HG02642 (cell line): ENCODE results near the gene PVALEF.

Experiments
- ATAC-seq: cut with Tn5 transposase; IDR thresholded peaks from one replicate; pipeline ENCODE4 v1.9.1; 2021; ENCODE audit warnings: mild to moderate bottlenecking; ENCODE audit not compliant: unreplicated experiment, poor library complexity

Gene PVALEF

GRCh38 chr17:81159611-81160265 is 5.6 kb upstream of the PVALEF start:
- no peak for ATAC-seq

GRCh38 chr17:81160306-81160705 is 5.0 kb upstream of the PVALEF start:
- ATAC-seq = no peak

- no peak for ATAC-seq
Measured at GRCh38 chr17:81160747-81161453, 4.4 kb upstream of the PVALEF start.

- no peak for ATAC-seq
Measured at GRCh38 chr17:81161536-81161935, 3.8 kb upstream of the PVALEF start.

- ATAC-seq = no peak
Measured at GRCh38 chr17:81161972-81162371, 3.3 kb upstream of the PVALEF start.

- no peak for ATAC-seq
Measured at GRCh38 chr17:81162491-81162890, 2.8 kb upstream of the PVALEF start.

- ATAC-seq = no peak
Measured at GRCh38 chr17:81163051-81163695, 2.1 kb upstream of the PVALEF start.

GRCh38 chr17:81163703-81164370 is 1.5 kb upstream of the PVALEF start:
- no peak for ATAC-seq

- no peak for ATAC-seq
Measured at GRCh38 chr17:81164371-81165245, 699 bp upstream of the PVALEF start.

- no peak for ATAC-seq
Measured at GRCh38 chr17:81166033-81166492, 756 bp downstream of the PVALEF start, which contains the start of gene AATK. TSS of gene AATK (minus strand) at chr17:81166221. CDS start at chr17:81165992, 229 bp downstream.

- no peak for ATAC-seq
Measured at GRCh38 chr17:81167194-81167524, 1.9 kb downstream of the PVALEF start.

- no peak for ATAC-seq
Measured at GRCh38 chr17:81167638-81168037, 2.3 kb downstream of the PVALEF start.

- no peak for ATAC-seq
Measured at GRCh38 chr17:81169870-81170309, 4.6 kb downstream of the PVALEF start.

GRCh38 chr17:81170727-81171494 is 5.6 kb downstream of the PVALEF start:
- no peak for ATAC-seq

GRCh38 chr17:81171941-81172340 is 6.6 kb downstream of the PVALEF start:
- no peak for ATAC-seq

GRCh38 chr17:81173052-81173761 is 7.9 kb downstream of the PVALEF start:
- no peak for ATAC-seq

- no peak for ATAC-seq
Measured at GRCh38 chr17:81173762-81174155, 8.5 kb downstream of the PVALEF start.

GRCh38 chr17:81176666-81177065 is 11.4 kb downstream of the PVALEF start:
- ATAC-seq = no peak
